Measurements from ENCODE around the gene XXYLT1.

DNA sequence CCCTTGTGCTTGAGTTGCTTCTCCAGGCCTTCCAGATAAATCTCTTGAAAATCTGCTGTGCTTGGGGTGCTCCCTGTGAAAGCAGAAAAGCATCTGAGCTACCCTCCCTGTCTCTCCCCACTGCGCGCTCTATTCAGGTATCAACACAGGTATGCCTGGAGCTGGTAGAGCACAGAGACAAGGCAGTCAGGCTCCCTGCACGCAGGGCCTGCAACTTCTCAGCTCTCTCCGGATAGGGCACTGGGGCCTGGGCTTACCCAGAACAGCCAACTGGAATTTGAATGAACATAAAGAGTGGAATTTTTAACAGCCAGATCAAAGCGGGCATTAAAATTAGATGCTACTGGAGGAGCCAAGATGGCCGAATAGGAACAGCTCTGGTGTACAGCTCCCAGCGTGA, 183.6 kb downstream of the XXYLT1 start:
- TF ChIP-seq, protein P1, sequence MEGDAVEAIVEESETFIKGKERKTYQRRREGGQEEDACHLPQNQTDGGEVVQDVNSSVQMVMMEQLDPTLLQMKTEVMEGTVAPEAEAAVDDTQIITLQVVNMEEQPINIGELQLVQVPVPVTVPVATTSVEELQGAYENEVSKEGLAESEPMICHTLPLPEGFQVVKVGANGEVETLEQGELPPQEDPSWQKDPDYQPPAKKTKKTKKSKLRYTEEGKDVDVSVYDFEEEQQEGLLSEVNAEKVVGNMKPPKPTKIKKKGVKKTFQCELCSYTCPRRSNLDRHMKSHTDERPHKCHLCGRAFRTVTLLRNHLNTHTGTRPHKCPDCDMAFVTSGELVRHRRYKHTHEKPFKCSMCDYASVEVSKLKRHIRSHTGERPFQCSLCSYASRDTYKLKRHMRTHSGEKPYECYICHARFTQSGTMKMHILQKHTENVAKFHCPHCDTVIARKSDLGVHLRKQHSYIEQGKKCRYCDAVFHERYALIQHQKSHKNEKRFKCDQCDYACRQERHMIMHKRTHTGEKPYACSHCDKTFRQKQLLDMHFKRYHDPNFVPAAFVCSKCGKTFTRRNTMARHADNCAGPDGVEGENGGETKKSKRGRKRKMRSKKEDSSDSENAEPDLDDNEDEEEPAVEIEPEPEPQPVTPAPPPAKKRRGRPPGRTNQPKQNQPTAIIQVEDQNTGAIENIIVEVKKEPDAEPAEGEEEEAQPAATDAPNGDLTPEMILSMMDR (IDR thresholded peaks at IDR 0.05): no peak
- TF ChIP-seq POLR2A (IDR thresholded peaks at IDR 0.05): no peak

All from tibial nerve (tissue), 3 donors.